ENCODE data around the gene C19orf85.

- no peak for TF ChIP-seq POLR2A (IDR thresholded peaks at IDR 0.05)
- no peak for TF ChIP-seq CTCF (IDR thresholded peaks at IDR 0.05)
- no peak for TF ChIP-seq POLR2AphosphoS5 (IDR thresholded peaks at IDR 0.05)
Measured at GRCh38 chr19:55503157-55503501, 38.6 kb upstream of the C19orf85 start.
